ENCODE measurements around the gene IRF4.

- TF ChIP-seq, protein P1, sequence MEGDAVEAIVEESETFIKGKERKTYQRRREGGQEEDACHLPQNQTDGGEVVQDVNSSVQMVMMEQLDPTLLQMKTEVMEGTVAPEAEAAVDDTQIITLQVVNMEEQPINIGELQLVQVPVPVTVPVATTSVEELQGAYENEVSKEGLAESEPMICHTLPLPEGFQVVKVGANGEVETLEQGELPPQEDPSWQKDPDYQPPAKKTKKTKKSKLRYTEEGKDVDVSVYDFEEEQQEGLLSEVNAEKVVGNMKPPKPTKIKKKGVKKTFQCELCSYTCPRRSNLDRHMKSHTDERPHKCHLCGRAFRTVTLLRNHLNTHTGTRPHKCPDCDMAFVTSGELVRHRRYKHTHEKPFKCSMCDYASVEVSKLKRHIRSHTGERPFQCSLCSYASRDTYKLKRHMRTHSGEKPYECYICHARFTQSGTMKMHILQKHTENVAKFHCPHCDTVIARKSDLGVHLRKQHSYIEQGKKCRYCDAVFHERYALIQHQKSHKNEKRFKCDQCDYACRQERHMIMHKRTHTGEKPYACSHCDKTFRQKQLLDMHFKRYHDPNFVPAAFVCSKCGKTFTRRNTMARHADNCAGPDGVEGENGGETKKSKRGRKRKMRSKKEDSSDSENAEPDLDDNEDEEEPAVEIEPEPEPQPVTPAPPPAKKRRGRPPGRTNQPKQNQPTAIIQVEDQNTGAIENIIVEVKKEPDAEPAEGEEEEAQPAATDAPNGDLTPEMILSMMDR (conservative IDR thresholded peaks at IDR 0.05; ENCODE audit: low read depth, low read length) = no peak
- TF ChIP-seq EZH2 (IDR thresholded peaks at IDR 0.05; ENCODE audit: borderline replicate concordance, low read depth, low read length, poor library complexity, severe bottlenecking) = no peak
Measured at GRCh38 chr6:380234-381218, 11.0 kb upstream of the IRF4 start.

Data from A673 (cell line).